ENCODE results near the gene CISD1. TPM values are rescaled to one million over a fixed set of nuclear protein-coding genes. Genes with fewer than 3 reads are reported as not detected.

The CISD1 gene
- total RNA-seq: 14.1 and 15.5 TPM in 2 replicates

DNA sequence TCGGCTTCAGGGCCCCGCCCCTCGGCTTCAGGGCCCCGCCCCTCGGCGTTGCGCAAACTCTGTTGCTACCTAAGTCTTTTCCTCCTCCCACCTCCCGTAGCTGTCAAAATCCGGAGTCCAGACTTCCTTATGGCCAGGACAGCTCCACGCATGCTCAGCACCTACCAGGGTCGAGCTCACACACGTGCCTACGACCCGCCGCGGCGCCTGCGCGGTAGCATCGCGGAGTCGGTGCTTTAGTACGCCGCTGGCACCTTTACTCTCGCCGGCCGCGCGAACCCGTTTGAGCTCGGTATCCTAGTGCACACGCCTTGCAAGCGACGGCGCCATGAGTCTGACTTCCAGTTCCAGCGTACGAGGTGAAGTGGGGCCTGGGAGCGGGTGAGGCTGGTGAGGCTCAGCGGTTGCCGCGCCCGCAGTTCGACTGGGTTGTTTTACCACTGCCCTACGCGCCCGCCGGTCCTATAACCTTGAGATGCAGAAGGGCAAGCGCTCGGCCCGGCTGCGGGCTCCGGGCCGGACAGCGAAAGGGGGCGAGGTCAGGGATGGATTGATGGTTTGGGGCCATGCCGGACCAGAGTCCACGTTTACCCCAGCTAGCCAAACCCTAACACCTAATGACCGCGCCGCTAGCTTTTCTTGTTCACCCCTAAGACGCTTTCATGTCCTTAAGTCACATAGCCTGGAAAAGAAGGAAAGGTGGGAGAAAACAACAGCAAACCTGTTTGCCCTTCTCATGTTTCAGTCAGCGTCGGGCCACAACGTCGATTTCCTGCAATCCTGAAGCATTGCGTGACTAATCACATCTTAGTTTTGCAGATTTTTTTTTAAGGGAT, at the start of gene CISD1:
TSS of gene CISD1 (plus strand) at position 217 of the 836 bp plus-strand sequence. CDS start at position 329, 112 bp downstream.

DNA sequence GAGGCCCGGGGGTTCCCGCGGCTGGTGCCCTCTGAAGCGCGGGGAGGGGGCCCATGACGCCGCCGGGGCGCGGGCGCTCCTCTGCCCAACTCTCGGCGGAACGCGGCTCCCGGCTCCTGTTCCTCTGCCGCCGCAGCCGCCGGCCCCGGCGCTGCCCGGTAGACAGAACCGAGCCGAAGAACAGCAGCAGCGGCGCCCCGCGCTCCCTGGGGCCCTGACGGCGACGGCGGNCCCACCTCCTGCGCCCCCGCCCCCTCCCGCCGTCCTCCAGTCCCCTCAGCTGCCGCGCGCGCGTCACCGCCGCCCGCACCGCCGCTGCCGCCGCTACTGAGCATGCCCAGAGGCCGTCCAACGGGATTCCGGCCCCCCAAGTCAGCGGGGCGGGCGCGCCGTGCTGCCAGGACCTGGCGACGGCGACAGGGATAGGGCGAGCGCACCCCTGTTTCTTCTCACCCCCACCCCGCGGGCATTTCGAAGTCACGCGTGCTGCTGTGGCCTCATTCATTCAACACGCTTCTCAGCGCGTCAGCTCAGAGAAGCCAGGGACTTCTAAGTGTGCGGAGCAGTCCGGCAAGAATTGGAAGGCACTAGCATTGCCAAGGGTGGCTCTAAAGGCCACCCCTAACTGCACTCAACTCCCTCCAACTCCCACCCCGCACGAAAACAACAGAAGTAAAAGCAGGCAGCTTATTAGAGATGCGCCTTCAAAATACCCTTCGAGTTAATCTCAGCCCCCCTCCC, 1.1 kb upstream of the CISD1 start, which contains the start of gene IPMK:
TSS of gene IPMK (minus strand) at position 182 of the 741 bp plus-strand sequence. CDS start 283 bp downstream, outside the sequence.

DNA sequence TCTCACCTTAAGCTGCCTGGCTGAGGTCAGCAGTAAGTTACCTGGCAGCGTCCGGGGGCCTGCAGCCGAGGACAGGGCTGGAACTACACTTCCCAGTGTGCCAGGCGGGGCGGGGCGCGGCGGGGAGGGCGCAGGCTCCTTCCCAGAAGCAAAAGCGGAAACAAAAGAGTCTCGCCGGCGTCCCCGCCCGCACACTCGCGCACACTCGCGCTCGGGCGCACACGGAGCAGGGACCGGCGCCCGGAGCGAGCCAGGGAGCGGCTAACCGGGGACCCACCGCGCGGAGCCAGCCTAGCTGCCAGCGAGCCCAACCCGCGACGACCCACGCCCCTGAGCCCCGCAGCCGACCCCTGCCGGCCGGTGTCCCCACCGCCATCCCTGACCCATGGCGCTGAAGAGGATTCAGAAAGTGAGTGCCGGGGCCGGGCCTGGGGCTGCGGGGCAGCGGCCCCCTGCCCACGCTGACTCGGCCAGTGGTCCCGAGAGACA, 65.9 kb downstream of the CISD1 start, which contains the start of gene UBE2D1:
TSS of gene UBE2D1 (plus strand) at position 190 of the 489 bp plus-strand sequence. CDS start at position 386, 196 bp downstream.

Other genes with a start within 250 kb of the CISD1 start
- gene IPMK, start 1.3 kb upstream of the CISD1 start, total RNA-seq: 2.2 and 2.9 TPM in 2 replicates
- gene UBE2D1, start 65.8 kb downstream of the CISD1 start, total RNA-seq: 10.4 and 11.1 TPM in 2 replicates
- 18.4 and 19.3 TPM in 2 replicates for gene TFAM, start 116.2 kb downstream of the CISD1 start, total RNA-seq
- 12.0 and 12.1 TPM in 2 replicates for gene BICC1, start 243.7 kb downstream of the CISD1 start, total RNA-seq

Measured in bronchus fibroblast of lung (primary cell).